ENCODE results near the gene GZMA. TPM values are rescaled to one million over a fixed set of nuclear protein-coding genes. Genes with fewer than 3 reads are reported as not detected.

GZMA gene
- total RNA-seq, 1 donor from 2014 or later: not detected

Other genes starting within 250 kb of the GZMA start
- not detected for gene ESM1, start 117.1 kb upstream of the GZMA start, total RNA-seq
- 0.15 TPM for gene GZMK, start 78.4 kb upstream of the GZMA start, total RNA-seq
- gene GPX8, start 57.5 kb downstream of the GZMA start, total RNA-seq: 0.86 TPM
- not detected for gene CDC20B, start 70.5 kb downstream of the GZMA start, total RNA-seq
- not detected for gene MCIDAS, start 124.7 kb downstream of the GZMA start, total RNA-seq
- gene CCNO, start 131.0 kb downstream of the GZMA start, total RNA-seq: not detected
- gene DHX29, start 205.0 kb downstream of the GZMA start, total RNA-seq: 11.0 TPM
- gene MTREX, start 205.3 kb downstream of the GZMA start, total RNA-seq: 21.1 TPM

All from left lobe of liver (tissue), 1 donor.